NCI-H2107 treated with DMSO at 0.1 percent for 48 hours (cell line): ENCODE data around the gene PRRC2C.

Experiments
- DNase-seq: peaks from one replicate; lab custom pipeline; 2025; ENCODE audit not compliant: unreplicated experiment; lab: John Stamatoyannopoulos, UW

The PRRC2C gene

DNA sequence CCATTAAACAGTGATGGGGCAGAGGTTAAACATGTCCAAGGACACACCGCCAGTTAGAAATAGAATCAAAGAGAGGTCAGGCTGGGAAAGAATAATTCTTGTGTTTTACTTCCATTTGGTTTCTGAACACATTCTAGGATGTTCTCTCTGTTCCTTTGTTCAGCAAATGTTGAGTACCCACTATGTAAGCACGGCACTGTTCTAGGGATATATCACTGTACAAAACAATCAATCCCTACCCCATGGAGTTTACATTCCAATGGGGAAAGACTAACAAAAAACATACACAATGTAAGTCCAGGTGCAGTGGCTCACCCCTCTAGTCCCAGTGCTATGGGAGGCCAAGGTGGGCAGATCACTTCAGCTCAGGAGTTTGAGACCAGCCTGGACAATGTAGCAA is 142.9 kb downstream of the PRRC2C start:
- DNase-seq, result no peak

DNA sequence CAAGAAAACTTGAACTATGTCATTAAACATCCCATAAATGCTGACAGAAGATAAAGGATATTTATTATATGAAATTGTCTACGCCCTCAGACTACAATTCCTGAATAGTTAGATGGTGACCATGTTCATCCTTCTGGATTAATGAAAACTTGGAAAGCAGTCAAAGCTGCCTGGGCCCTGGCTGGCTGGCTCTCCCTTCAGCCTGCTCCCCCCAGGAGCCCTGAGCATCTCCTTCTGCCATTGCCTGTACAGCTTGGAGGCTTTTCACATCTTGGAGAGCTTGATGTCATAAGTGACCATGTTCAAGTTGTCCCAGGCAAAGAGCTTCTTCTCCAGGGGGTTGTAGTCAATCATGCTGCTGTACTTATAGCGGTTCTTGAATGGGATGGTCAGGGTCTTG is 150.3 kb downstream of the PRRC2C start:
- no peak for DNase-seq

DNA sequence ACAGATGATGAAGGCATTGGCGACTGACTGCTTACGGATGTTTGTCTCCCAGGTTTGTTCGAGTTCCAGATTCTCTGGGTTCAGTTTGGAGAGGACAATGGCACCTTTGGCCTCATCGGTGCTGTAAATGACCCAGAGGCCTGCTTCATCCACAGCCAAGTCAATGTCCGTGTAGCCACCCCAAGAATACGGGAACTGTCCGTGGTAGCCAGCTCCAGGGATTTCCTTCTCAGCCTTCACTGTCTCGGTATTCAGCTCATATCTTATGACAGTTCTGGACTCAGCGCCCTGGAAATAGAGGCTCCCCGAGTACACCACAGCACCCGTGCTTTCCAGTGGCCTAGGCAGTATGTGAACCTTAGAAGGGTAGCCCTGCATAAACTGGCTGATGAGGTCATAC is 150.8 kb downstream of the PRRC2C start:
- no peak for DNase-seq

DNA sequence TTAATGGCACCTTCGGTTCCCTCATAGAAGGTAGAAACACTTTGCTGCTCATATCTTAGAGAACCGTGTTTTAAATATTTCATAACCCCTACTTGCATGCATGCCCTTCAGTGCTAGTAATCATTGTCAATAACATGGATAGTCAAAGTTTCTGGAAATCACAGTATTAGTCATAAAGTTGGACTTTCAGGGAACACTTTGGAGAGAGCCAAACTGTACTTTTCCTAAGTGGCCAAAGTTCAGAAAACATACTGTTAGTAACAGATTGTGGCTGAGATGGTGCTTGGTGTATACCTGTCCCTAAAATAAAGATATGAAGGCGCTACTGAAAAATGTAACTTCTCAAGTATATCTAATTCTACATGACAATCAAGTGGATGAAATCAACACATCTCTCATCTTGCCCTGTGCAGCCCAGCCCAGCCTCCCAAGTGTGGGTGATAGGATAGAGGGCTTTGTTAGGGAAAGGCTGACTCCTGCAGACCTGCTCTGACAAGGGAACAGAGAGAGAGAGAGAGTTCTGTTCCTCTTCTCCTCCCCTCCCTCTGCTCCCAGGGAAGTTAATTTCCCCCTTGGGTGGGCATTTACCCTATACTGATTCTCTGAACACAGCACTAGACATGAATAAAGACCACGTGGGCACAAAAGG is 152.7 kb downstream of the PRRC2C start:
- no peak for DNase-seq

DNA sequence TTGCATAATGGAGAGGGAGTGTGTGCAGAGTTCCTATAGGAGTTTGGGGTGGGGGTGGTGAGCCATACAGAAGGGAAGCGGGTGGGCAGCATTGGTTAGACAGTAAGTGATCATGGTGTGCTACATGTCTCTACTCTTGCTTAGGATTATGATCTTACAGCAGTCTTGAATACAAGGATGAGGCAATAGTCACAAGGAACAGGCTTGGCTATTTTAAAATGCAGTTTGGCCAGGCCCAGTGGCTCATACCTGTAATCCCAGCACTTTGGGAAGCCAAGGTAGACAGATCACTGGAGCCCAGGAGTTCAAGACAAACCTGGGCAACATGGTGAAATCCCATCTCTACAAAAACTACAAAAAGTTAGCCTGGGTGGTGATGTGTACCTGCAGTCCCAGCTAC is 154.9 kb downstream of the PRRC2C start:
- DNase-seq, result no peak

DNA sequence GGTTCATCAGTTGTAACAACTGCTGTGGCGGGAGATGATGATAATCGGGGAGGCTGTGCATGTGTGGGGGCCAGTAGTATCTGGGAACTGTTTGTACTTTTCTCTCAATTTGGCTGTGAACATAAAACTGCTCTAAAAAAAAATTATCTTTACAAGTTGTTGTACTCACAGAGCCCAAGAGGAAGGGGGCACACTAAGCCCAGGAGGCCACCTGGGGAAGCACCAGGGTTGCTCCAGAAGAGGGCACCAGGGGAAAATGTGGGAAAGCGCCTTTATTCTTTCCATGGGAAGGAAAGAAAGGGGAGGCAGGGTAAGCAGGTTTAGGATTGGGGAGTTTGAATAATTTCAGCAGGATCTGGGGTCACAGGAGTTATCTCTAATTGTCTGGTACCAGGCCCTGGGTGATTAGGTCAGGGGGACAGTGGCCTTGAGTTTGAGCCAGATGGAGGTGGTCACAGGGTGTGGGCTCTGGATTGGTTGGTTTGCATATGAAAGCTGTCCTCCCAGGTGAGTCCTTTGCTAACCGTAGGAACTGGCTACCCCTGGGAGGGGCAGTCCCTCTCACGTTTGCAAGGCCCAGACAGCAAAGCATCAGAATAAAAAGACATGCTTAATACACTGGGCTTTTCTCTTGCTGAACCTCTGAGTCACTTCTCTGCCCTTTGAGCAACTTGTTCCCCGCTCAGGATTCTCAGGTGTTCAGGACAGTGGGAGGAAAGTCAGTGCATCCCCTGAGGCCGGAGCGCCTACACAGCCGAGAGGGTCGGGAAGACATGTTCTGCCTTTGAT is 155.9 kb downstream of the PRRC2C start:
- DNase-seq, result no peak

DNA sequence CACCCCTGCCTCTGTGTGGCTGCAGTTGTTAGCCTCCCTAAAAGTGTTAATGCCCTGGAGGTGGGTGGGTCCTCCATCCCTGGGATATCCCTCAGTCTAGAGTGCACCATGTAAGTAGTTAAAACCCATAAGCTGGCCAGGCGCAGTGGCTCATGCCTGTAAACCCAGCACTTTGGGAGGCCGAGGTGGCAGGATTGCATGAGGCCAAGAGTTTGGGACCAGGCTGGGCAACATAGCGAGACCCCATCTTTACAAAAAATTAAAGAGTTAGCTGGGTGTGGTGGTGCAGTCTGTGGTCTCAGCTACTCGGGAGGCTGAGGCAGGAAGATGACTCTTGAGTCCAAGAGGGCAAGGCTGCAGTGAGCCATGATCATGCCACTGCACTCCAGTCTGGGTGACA is 156.9 kb downstream of the PRRC2C start:
- DNase-seq, result no peak
